ENCODE data around the gene RPL13. TPM values are rescaled to one million over a fixed set of nuclear protein-coding genes. Genes with fewer than 3 reads are reported as not detected.

Gene RPL13
- total and polyA plus RNA-seq, 2 of the 13 experiments (the other 11 are each of a cell fraction or from before 2014, with no cell fraction given), result 2,988 to 4,411 TPM

GRCh38 chr16:89572485-89573205 lies 12.2 kb downstream of the RPL13 start (continued):
- TF ChIP-seq SOX5 (CRISPR knock-in tag; IDR thresholded peaks at IDR 0.05; ENCODE audit: borderline replicate concordance), result peak; percentile 57
- TF ChIP-seq BRCA1 (CRISPR knock-in tag; IDR thresholded peaks at IDR 0.05), result no peak
- peak; percentile 71; the same call in 1 of the 2 replicates for TF ChIP-seq KMT2A (CRISPR knock-in tag; IDR thresholded peaks at IDR 0.05)
- TF ChIP-seq ZNF547 (CRISPR knock-in tag; IDR thresholded peaks at IDR 0.05), result peak; percentile 56; the same call in 1 of the 2 replicates
- TF ChIP-seq KDM2A (CRISPR knock-in tag; IDR thresholded peaks at IDR 0.05; ENCODE audit: borderline replicate concordance, low read depth), result peak; percentile 55
- no peak for TF ChIP-seq ZNF44 (CRISPR knock-in tag; IDR thresholded peaks at IDR 0.05)
- TF ChIP-seq PBX2 (CRISPR knock-in tag; IDR thresholded peaks at IDR 0.05), result peak; percentile 76

- Histone ChIP-seq H2AFZ (ENCODE audit: low read length) (no peak overlapping the region), H3K4me3 (replicated peaks in 1 of 3; ENCODE audit: insufficient read depth in 1 of 3, low read depth in 2 of 3, low read length in 3 of 3) (no peak overlapping the region), H4K20me1 (ENCODE audit: insufficient read depth, low read length) (no peaks in the 10 kb centered on the region), H3K9ac (ENCODE audit: insufficient read depth, low read depth, low read length) (no peak overlapping the region), H3K36me3 (replicated peaks in 1 of 2; ENCODE audit: control insufficient read depth in 1 of 2, insufficient read depth in 2 of 2, low read length in 2 of 2) (no peaks in the 10 kb centered on the region), H3K27ac (ENCODE audit: extremely low read length, insufficient read depth, low read length) (no peak overlapping the region), H3K4me1 (ENCODE audit: insufficient read depth, low read length) (peaks cover 28% of the 10 kb centered on the region), H3K79me2 (ENCODE audit: insufficient read depth, low read length) (no peaks in the 10 kb centered on the region), H3K4me2 (ENCODE audit: low read depth, low read length) (no peak overlapping the region), H3K27me3 (ENCODE audit: control insufficient read depth in 1 of 2, insufficient read depth in 2 of 2, low read length in 2 of 2) (peaks cover 4 to 20% of the 10 kb centered on the region in 2 experiments; a peak in 3 of 5 replicates), H3K9me3 (ENCODE audit: low read length) (no peaks in the 10 kb centered on the region)
- ATAC-seq (no peak), FAIRE-seq (no peak), DNase-seq (ENCODE audit: low spot score) (no peak)
- in situ Hi-C loops (cut with HindIII; ENCODE audit: extremely low pct_ligation_motif_present, low pct_unique_long_range_greater_than_20kb), result no loop called here
- intact Hi-C loops (cut with micrococcal nuclease; ENCODE audit: unreplicated experiment), result no loop called here
- CTCF ChIA-PET (ENCODE audit: low intra/inter-chr PET ratio, low total read pairs), result no interaction called here
- POLR2A ChIA-PET, result no interaction called here
- 90% methylated on average over 28 of the region's 31 CpGs for WGBS (ENCODE audit: low lambda C conversion rate)
- BruUV-seq (replicated peaks), result no TSS peak
- TF ChIP-seq ZNF274 (CRISPR knock-in tag; IDR thresholded peaks at IDR 0.05) (0 out of 2 replicates have a peak, but pooled peaks have one; percentile 41), ZNF225 (CRISPR knock-in tag; IDR thresholded peaks at IDR 0.05) (0 out of 2 replicates have a peak, but pooled peaks have one; percentile 24), SIN3A (IDR thresholded peaks at IDR 0.05; ENCODE audit: borderline replicate concordance, low read depth, low read length) (no peak), CHD2 (IDR thresholded peaks at IDR 0.05; ENCODE audit: low read depth, low read length) (no peak), GATAD2A (CRISPR knock-in tag; IDR thresholded peaks at IDR 0.05) (no peak), TEF (CRISPR knock-in tag; IDR thresholded peaks at IDR 0.05) (no peak), ZNF687 (CRISPR knock-in tag; IDR thresholded peaks at IDR 0.05) (peak; percentile 36), NPAS2 (CRISPR knock-in tag; IDR thresholded peaks at IDR 0.05; ENCODE audit: borderline replicate concordance) (no peak), DDIT3 (CRISPR knock-in tag; IDR thresholded peaks at IDR 0.05) (no peak)
Measured at GRCh38 chr16:89573826-89574680, 13.6 kb downstream of the RPL13 start.
